Fibroblast of upper back skin (primary cell): ENCODE measurements around the gene SPTLC2.
"Not testable (repeated sequence)": the region's sequence is repeated elsewhere in the genome, so short reads cannot be mapped to it uniquely, and the experiment has no call there.

ENCODE experiments used
- DNase-seq: peaks from one replicate; pipeline ENCODE4 v3.0.0-alpha.2; 2013

SPTLC2 gene

DNA sequence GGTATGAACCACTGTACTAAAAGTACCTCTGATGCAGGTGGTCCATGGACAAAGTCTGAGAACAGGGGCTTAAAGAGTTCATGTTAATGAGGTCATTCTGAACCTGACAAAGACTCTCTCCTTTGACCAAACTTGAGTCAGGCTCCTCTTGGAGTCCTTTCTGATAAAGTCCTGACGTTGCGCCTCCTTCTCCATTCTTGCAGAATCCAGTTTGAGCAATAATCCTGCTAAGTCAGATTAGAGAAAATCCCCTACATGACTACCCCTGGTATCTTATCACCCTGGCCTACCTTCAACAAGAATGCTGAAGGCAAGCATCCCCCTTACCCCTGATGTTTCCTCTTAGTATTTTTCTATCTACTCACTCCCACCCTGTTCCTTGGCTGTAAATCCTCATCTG is 71.9 kb downstream of the SPTLC2 start:
- DNase-seq = no peak

DNA sequence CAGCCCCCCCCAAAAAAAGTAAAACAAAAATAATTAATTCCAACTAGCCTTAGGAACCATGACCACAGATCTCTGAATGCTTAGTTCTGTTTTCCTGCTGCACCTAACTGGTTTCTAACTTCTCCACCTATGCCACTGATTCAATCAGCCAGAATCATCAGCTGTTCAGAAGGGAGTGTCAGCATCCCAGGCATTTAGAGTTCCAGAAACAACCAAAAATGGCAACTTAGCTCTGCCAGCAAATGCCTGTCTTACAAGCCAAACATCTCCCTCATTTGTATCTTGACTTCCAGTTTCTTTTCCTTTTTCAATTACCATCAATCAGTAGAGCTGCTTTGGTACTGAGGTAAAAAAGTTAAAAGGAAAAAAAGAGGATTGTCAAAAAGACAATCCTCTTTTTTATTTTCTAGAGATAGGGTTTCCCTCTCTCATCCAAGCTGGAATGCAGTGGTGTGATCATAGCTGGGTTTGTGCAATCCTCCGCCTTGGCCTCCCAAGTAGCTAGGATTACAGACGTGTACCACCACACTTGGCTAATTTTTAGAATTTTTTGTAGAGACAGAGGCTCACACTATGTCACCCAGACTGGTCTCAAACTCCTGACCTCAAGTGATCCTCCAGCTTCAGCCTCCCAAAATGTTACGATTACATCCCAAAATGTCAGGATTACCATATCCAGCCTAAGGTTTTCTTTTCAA is 72.7 kb downstream of the SPTLC2 start:
- DNase-seq = peak; percentile 12

DNA sequence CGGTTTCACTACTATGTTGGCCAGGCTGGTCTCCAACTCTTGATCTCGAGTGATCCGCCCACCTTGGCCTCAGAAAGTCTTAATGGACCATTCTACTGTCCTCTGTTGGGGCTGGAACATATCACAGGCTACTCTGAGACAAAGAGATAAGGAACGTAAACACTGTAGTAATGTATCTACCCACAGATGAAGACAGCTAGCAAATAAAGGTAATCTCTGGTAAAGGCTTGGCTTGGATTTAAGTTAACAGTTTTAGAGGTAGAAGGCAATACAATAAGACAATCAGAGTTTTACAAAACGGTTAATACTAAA is 73.2 kb downstream of the SPTLC2 start:
- no peak for DNase-seq

DNA sequence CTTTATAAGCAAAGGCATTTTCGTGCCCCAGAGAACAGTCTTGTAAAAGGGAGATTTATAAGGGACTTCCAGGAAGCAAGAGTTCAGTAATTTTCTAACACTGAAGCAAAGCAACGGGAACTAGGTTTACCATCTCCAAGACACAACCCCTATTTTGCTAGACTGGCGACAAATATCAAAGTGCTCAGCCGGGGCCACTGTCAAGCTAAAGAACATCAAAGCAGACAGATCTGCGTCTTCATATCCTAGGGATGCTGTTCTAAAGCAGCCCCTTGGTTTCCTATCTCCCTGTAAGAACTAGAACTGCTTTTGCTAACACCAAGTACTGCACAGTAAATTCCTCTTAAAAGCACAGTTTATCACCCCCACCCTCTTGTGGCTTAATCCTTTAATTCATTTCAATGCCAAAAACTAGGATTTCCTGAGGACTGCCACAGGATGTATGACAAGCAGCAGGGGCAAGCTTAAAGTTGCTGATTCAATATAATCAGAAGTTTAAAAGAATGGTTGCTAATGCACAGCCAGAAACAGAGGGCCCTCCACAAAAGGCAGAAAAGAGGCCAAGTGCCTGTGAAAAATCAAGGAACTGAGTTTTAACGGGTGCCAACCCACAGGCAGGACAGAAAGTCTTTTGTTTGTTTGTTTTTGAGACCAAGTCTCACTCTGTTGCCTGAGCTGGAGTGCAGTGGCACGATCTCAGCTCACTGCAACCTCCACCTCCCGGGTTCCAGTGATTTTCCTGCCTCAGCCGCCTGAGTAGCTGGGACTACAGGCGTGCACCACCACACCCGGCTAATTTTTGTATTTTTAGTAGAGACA is 73.8 kb downstream of the SPTLC2 start:
- peak; percentile 8 for DNase-seq

DNA sequence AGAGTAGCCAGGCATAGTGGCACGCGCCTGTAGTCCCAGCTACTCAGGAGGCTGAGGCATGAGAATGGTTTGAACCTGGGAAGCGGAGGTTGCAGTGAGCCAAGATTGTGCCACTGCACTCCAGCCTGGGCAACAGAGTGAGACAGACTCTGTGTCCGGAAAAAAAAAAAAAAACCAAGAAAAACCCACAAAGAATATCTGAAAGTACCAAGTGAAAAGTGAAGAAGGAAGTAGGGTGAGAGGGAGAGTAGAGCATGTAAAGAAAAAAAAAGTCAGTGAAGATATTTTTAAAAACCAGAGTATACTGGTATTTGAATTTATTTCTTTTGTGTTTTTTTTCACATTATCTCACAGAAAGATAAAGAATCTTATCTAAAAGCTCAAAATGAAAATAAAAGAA is 74.5 kb downstream of the SPTLC2 start:
- no peak for DNase-seq

DNA sequence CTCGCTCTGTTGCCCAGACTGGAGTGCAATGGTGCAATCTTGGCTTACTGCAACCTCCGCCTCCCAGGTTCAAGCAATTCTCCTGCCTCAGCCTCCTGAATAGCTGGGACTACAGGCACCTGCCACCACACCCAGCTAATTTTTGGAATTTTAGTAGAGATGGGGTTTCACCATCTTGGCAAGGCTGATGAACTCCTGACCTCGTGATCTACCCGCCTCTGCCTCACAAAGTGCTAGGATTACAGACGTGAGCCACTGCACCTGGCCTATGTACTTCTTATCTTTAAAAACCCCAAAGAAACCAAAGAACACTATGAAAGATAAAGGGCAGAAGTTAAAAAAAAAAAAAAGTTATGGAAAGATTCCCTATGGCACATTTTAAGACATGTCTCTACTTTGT is 79.5 kb downstream of the SPTLC2 start:
- not testable (repeated sequence) for DNase-seq

DNA sequence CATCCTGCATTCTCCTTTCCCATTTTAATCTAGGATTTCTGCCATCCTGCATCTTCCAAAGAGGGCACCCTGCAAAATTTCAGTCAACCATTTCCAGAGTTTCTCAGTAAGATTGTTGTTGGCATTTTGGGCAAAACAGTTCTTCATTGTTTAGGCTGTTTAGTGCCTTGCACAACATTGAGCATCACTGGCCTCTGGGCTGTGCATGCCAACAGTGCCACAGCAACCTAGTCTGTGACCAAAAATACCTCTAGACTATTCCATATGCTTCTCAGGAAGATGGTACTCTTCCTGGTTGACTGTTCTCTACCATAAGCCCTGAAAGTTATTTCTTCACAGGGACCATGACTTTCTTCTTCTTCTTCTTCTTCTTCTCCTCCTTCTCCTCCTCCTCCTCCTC is 85.4 kb downstream of the SPTLC2 start:
- DNase-seq = no peak

DNA sequence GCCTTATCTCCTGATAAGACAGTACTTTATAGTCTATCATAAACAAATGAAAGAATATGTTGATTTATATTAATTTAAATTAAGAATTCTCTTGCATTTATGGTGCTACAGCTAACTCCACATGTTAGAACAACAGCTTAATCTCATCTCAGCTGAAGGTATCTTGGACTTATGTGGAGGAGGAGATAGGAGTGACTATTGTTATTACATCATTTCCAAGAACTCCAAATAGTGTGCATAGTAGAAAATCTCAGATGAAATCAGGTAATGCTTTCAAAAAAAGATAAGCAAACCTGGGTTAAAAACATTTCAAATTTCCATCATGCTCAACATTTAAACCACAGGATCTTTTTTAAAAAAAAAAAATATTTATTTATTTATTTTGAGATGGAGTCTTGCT is 86.5 kb downstream of the SPTLC2 start:
- DNase-seq = no peak

DNA sequence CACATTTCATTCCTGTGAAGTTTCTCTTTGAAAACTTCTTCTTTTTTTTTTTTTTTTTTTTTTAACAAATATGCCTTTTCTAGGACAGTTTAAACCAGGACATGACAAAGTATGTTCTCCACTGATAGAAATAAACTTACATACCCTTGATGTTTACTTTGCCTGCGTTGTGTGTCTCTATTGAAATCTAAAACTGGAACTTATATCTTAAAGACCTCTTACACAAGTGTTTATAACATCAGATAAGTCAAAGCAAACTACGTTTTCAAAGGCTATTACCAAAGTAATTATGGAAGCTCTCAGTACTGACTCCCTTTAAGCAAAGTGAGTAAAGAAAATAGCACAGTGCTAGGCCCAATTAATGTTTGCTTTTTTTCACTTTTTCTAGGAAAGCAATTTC is 87.2 kb downstream of the SPTLC2 start:
- no peak for DNase-seq

DNA sequence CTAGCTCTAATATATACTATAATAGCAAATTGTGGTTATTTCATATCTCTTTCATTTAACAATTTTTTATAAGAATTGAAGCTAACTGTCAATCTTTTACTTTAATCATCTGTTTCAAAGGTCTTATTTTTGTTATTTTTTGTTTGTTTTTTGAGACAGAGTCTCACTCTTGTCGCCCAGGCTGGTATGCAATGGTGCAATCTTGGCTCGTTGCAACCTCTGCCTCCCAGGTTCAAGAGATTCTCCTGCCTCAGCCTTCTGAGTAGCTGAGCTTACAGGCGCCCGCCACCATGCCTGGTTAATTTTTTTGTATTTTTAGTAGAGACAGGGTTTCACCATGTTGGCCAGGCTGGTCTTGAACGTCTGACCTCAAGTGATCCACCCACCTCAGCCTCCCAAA is 87.7 kb downstream of the SPTLC2 start:
- DNase-seq = not testable (repeated sequence)

DNA sequence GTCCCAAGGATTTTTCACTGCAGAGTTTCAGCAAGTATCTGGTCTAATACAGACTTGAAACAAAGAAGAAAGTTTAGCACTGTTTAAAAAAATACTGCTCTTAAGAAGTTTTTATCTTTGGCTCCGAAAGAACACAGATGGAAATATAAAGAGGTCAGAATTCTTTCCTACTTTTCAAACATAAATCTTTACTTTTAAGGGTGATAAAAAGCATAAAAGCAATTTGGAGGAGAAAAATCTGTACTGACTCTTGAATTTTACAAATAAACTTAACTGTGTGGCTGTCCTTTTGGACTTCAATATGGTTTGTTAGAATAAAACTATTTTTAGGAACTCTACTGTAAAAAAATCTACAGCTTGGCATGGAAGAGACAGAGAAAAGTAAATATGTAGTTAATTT is 90.2 kb downstream of the SPTLC2 start:
- DNase-seq = no peak

DNA sequence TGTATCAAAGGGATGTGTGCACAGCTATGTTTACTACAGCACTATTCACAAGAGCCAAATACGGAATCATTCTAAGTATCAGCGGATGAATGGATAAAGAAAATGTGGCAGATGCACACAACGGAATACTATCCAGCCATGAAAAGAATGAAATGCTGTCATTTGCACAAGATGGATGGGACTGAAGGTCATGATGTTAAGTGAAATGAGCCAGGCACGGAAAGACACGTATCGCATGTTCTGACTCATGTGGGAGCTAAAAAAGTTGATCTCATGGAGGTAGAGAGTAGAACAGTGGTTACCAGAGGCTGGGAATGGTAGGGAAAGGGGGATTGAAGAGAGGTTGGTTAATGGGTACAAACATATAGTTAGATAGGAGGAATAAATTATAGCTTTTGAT is 91.9 kb downstream of the SPTLC2 start:
- DNase-seq = no peak

DNA sequence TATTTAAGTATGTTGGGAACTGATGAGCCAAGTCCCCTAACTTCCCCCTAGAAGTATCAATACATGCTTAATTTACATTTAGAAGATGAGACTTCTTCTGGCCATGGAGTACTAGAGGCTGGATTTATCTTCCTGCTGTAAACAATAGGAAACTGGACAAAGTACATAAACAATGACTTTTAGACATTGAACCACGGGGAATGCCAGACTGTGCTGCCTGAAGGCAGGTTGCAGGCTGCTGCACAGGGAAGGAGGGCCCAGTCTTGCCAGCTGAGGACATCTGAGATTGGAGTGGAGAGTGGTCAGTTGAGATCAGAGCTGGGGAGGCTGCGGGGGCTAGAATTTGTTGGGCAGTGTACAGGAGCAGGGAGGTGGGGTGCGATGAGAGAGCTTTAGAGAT is 93.3 kb downstream of the SPTLC2 start:
- DNase-seq = no peak

DNA sequence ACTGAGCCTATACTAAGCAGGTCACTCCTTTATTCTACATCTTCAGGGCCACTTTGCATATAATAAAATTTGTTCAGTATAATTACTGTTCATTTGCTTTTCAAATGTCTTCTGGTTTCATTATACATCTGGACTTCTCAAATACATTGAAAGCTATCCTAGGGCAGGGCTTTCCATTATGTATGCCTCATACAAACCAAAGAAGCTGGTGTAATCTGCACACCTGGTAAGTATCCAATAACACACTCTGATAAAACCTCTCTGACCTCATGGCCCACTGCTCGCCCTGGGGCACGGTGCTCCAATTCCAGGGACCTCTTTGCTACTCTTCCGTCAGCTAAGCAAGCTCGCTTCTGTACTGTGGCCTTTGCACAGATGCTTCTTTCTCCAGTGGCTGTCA is 95.9 kb downstream of the SPTLC2 start:
- no peak for DNase-seq

DNA sequence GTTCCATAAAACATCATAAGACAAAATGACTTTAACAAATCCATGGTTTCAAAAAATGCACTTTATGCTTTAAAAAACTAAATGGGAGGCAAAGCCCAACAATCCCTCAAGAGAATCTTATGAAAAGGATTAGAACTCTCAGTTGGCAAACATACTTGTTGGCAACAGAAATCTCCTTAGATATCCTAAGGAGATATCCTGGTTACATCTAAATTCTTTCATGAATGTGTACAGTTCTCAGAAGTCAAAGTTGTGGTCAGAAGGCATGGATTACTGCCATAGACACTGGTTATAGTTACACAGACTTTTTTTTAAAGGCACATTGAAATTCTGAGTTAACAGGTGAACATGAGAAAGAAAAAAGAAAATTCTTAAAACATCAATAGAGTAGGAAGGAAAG is 100.3 kb downstream of the SPTLC2 start:
- no peak for DNase-seq

DNA sequence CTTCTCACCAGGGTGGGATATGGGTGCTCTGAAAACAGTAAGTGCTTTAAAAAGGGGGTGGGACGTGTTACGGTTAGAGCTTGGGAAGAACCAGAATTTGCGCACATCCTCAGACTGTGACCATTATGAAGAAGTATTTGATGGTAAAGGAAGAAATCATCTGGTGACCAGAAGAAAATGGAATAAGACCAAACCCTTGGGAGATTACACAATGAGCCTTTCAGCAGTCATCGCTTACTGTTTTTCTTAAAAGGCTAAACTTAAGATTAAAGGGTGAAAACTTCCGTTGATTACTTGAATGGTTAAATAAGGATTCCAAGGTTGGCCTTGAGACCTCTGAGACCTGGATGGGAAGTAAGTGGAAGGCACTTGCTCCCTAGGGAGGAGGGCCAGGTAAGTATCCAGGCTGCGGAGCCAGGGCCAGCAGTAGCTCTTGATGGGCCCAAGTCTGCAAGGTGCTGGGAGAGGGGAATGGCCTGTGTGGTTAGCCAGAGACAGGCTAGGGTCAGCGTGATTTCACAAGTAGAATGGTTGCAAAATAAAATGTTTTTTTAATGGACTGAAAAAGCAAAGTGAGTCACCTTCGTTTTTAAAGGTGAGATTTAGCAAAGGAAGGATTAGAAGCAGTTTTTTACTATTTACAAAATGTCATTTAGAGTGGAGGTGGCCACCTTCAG is 104.8 kb downstream of the SPTLC2 start:
- DNase-seq = no peak

DNA sequence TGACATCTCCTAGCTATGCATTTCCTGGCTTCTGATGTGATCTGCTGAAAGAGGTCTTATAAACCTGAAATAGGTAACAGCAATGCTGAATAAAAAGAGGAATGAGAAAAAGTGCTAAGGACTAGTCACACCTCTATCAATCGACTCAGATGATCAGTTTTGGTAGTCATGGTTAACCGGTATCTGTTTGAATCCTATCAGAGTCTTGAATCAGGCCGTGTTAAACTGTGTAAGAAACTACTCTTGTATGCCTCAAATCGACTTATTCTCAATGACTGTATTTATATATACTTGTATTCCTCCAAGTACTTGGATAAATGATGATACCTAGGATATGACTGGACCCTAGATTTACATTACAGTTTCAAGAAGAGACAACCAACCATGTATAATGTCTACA is 107.1 kb downstream of the SPTLC2 start:
- DNase-seq = no peak

DNA sequence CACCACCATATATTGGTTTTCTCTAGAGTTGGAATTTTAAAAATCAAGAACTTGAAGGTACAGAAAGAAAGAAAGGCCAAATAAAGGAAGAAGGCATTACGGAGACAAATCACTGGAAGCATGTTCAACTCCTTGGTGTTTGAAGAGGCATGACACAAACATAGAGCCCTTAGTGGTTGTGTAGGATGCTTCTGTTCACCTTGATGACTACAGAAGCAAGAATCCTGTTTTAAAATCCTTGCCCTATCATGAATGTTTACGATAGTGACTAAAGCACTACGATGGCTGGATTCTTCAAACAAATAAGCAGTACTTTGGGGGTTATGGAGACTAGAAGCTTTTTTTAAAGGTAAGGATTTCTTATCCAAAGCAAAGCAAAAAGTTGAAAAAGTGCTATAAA is 107.6 kb downstream of the SPTLC2 start:
- DNase-seq = no peak

DNA sequence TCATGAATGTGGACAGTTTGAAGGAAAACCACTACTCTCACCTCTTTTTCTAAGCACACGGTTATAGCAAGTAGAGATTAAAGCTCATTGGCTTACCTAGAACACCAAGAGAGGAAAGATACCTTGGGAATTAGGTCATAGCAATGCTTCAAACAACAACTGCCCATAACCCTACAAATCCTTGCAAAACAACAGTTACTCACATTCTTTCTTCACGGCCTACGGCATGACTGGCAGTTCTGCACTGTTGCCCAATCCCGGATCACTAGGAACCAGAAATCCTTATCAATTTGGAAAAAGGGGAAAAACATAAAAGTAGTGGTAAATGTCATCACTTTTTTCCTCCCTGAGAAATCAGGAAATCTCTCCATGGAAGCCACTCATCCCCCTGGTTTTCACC is 108.2 kb downstream of the SPTLC2 start:
- peak; percentile 11 for DNase-seq

DNA sequence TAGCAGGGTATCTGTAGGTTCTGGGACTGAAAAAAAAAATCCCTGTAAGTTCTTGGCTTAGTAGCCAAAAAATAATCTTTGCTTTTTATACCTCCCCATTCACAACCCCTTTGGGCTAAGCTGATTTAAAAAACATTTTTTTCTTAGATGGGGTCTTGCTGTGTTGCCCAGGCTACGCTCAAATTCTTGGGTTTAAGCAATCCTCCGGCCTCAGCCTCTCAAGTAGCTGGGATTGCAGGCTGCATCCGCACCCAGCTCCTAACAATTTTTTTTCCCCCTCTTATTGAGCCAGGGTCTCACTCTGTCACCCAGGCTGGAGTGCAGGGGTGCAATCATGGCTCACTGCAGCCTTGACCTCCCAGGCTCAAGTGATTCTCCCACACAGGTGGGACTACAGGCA is 108.7 kb downstream of the SPTLC2 start:
- DNase-seq = no peak

DNA sequence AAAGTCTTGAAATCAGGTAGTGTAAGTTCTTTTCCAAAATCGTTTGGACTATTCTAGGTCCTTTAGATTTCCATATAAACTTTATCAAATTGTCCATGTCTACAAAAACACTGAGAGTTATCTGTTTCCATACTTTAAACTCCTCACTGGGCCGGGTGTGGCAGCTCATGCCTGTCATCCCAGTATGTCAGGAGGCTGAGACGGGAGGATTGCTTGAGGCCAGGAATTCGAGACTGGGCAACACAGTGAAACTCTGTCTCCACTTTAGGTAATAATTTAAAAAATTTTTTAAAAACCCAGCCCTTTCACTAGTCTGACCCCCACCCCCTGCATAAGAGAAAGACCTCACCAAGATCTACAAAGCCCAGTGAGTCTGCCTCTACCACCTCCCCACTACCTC is 111.4 kb downstream of the SPTLC2 start:
- DNase-seq = no peak

DNA sequence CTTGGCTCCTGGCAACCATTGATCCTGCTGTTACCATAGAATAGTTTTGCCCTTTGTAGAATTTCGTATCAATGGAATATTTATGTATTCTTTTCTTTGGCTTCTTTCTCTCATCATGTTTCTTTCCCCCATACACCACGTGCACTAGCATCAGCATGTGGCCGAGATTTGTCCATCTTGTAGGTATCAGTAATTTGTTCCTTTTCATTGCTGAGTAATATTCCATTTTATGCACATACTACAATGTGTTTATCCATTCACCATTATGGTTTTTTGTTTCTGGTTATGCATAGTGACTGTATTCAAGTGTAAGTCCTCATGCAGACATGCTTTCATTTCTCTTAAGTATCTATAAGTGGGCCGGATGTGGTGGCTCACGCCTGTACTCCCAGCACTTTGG is 113.3 kb downstream of the SPTLC2 start:
- DNase-seq = no peak

DNA sequence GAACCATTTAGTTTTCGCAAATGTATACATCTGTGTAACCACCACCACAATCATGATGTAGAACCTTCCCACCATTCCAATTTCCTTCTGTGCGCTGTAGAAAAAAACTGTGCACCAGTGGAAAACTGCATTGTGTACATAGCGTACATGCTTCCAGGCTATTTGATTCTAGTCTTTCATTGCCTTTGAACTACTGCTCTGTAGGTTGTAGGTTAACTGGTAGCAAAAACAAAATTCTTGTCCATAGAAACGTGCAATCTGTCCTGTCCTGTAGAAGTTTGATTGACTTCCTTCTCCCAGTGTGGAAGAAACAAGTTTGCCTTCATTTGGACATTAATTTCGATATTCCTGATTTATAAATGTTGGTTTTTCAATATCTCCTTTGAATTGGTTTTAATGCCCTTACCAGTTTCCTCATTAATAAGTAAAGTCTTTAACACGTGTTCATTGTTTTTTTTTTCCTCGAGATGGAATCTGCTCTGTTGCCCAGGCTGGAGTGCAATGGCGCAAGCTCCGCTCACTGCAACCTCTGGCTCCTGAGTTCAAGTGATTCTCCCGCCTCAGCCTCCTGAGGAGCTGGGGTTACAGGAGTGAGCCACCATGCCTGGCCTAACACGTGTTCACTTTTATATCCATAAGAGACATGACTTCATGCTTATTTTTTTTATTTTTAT is 114.2 kb downstream of the SPTLC2 start:
- DNase-seq = no peak
